ENCODE results near the gene WWC2.

DNA sequence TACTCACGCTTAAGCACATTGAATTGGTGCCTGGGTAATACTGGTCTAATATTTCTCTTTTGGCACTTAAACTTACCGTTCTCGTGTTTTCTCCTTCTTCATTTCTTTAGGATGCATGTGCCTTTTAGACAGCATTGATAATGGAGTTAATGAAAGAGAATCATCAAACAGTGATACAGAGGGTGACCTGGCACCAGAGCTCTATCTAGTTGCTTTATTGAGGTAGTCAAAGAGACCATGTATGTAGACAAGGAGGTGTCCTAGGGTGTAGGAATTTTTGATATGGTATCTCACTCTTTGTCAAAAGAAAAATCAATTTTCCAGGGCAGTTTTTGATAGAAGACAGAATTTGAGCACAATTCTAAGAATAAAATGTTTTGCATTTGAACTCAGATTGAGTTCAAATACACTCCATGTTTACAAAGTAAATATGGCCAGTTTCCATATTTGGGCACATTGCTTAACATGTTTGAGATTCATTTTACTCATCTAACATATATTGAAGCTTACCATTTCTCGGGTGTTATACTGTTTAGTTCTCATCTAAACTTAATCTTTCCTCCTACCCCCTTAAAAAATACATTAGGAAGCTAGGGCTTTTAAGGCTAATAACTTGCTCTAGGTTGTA, 92.0 kb downstream of the WWC2 start:
- TF ChIP-seq, protein P1, sequence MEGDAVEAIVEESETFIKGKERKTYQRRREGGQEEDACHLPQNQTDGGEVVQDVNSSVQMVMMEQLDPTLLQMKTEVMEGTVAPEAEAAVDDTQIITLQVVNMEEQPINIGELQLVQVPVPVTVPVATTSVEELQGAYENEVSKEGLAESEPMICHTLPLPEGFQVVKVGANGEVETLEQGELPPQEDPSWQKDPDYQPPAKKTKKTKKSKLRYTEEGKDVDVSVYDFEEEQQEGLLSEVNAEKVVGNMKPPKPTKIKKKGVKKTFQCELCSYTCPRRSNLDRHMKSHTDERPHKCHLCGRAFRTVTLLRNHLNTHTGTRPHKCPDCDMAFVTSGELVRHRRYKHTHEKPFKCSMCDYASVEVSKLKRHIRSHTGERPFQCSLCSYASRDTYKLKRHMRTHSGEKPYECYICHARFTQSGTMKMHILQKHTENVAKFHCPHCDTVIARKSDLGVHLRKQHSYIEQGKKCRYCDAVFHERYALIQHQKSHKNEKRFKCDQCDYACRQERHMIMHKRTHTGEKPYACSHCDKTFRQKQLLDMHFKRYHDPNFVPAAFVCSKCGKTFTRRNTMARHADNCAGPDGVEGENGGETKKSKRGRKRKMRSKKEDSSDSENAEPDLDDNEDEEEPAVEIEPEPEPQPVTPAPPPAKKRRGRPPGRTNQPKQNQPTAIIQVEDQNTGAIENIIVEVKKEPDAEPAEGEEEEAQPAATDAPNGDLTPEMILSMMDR (IDR thresholded peaks at IDR 0.05) = no peak
- TF ChIP-seq POLR2AphosphoS5 (IDR thresholded peaks at IDR 0.05) (no peak), POLR2A (IDR thresholded peaks at IDR 0.05) (no peak)
